ENCODE measurements around the gene C12orf43.

Gene C12orf43

GRCh38 chr12:120979862-120980696 is 36.2 kb downstream of the C12orf43 start:
- H3K4me1 Mint-ChIP-seq (ENCODE audit: low read depth): no peaks in the 10 kb centered on the region
- H3K36me3 Mint-ChIP-seq: no peaks in the 10 kb centered on the region
- no peaks in the 10 kb centered on the region for H3K9me3 Mint-ChIP-seq (ENCODE audit: low read depth)
- H3K27ac Mint-ChIP-seq: no peak overlapping the region
- no peak overlapping the region for H3K4me3 Mint-ChIP-seq
- H3K27me3 Mint-ChIP-seq: no peaks in the 10 kb centered on the region

GRCh38 chr12:120979220-120979861 is 36.9 kb downstream of the C12orf43 start:
- H3K27ac Mint-ChIP-seq: no peak overlapping the region

GRCh38 chr12:120978296-120979219 is 37.7 kb downstream of the C12orf43 start, which contains the start of gene HNF1A:
Gene HNF1A (plus strand): TSS chr12:120978543. CDS start chr12:120978769, 226 bp downstream.
- Mint-ChIP-seq H3K4me3 (no peak within 1 kb of the TSS), H3K9me3 (ENCODE audit: low read depth) (no peaks in the 10 kb centered on the region), H3K27ac (no peak within 1 kb of the TSS), H3K27me3 (no peaks in the 10 kb centered on the region), H3K4me1 (ENCODE audit: low read depth) (no peaks in the 10 kb centered on the region), H3K36me3 (no peaks in the 10 kb centered on the region)

More at GRCh38 chr12:120979220-120979861, 36.9 kb downstream of the C12orf43 start:
- H3K36me3 Mint-ChIP-seq: no peaks in the 10 kb centered on the region
- no peaks in the 10 kb centered on the region for H3K4me1 Mint-ChIP-seq (ENCODE audit: low read depth)
- H3K27me3 Mint-ChIP-seq: no peaks in the 10 kb centered on the region
- H3K9me3 Mint-ChIP-seq (ENCODE audit: low read depth): no peaks in the 10 kb centered on the region
- H3K4me3 Mint-ChIP-seq: no peak overlapping the region

GRCh38 chr12:120977531-120978295 is 38.6 kb downstream of the C12orf43 start:
- no peak overlapping the region for H3K27ac Mint-ChIP-seq
- no peaks in the 10 kb centered on the region for H3K9me3 Mint-ChIP-seq (ENCODE audit: low read depth)
- no peaks in the 10 kb centered on the region for H3K36me3 Mint-ChIP-seq
- H3K4me3 Mint-ChIP-seq: no peak overlapping the region
- no peaks in the 10 kb centered on the region for H3K4me1 Mint-ChIP-seq (ENCODE audit: low read depth)
- H3K27me3 Mint-ChIP-seq: no peaks in the 10 kb centered on the region

GRCh38 chr12:120972870-120973543 is 43.3 kb downstream of the C12orf43 start:
- no peak overlapping the region for H3K4me3 Mint-ChIP-seq
- no peak overlapping the region for H3K27ac Mint-ChIP-seq
- no peaks in the 10 kb centered on the region for H3K9me3 Mint-ChIP-seq (ENCODE audit: low read depth)
- no peaks in the 10 kb centered on the region for H3K36me3 Mint-ChIP-seq
- peaks cover 4% of the 10 kb centered on the region for H3K4me1 Mint-ChIP-seq (ENCODE audit: low read depth)
- H3K27me3 Mint-ChIP-seq: no peaks in the 10 kb centered on the region

GRCh38 chr12:120971299-120972180 is 44.7 kb downstream of the C12orf43 start:
- no peaks in the 10 kb centered on the region for H3K36me3 Mint-ChIP-seq
- no peak overlapping the region for H3K4me3 Mint-ChIP-seq
- H3K4me1 Mint-ChIP-seq (ENCODE audit: low read depth): peaks cover 4% of the 10 kb centered on the region
- no peak overlapping the region for H3K27ac Mint-ChIP-seq
- no peaks in the 10 kb centered on the region for H3K9me3 Mint-ChIP-seq (ENCODE audit: low read depth)
- no peaks in the 10 kb centered on the region for H3K27me3 Mint-ChIP-seq

GRCh38 chr12:120970310-120970709 is 46.0 kb downstream of the C12orf43 start:
- H3K9me3 Mint-ChIP-seq (ENCODE audit: low read depth): no peaks in the 10 kb centered on the region
- H3K4me1 Mint-ChIP-seq (ENCODE audit: low read depth): peaks cover 4% of the 10 kb centered on the region
- H3K36me3 Mint-ChIP-seq: no peaks in the 10 kb centered on the region
- no peak overlapping the region for H3K4me3 Mint-ChIP-seq
- no peaks in the 10 kb centered on the region for H3K27me3 Mint-ChIP-seq
- H3K27ac Mint-ChIP-seq: no peak overlapping the region

- H3K27ac Mint-ChIP-seq: no peak overlapping the region
Measured at GRCh38 chr12:120965534-120966091, 50.7 kb downstream of the C12orf43 start.

GRCh38 chr12:120964298-120964697 is 52.0 kb downstream of the C12orf43 start:
- H3K4me3 Mint-ChIP-seq: no peak overlapping the region
- H3K4me1 Mint-ChIP-seq (ENCODE audit: low read depth): peaks cover 27% of the 10 kb centered on the region
- no peak overlapping the region for H3K27ac Mint-ChIP-seq
- no peaks in the 10 kb centered on the region for H3K9me3 Mint-ChIP-seq (ENCODE audit: low read depth)
- H3K36me3 Mint-ChIP-seq: no peaks in the 10 kb centered on the region
- no peaks in the 10 kb centered on the region for H3K27me3 Mint-ChIP-seq

More at GRCh38 chr12:120965534-120966091, 50.7 kb downstream of the C12orf43 start:
- H3K36me3 Mint-ChIP-seq: no peaks in the 10 kb centered on the region
- no peaks in the 10 kb centered on the region for H3K27me3 Mint-ChIP-seq
- no peaks in the 10 kb centered on the region for H3K9me3 Mint-ChIP-seq (ENCODE audit: low read depth)
- no peak overlapping the region for H3K4me3 Mint-ChIP-seq
- H3K4me1 Mint-ChIP-seq (ENCODE audit: low read depth): peaks cover 16% of the 10 kb centered on the region

- no peak overlapping the region for H3K4me3 Mint-ChIP-seq
- no peaks in the 10 kb centered on the region for H3K36me3 Mint-ChIP-seq
- H3K27ac Mint-ChIP-seq: no peak overlapping the region
- peaks cover 31% of the 10 kb centered on the region for H3K4me1 Mint-ChIP-seq (ENCODE audit: low read depth)
- H3K9me3 Mint-ChIP-seq (ENCODE audit: low read depth): no peaks in the 10 kb centered on the region
- no peaks in the 10 kb centered on the region for H3K27me3 Mint-ChIP-seq
Measured at GRCh38 chr12:120962532-120963020, 53.7 kb downstream of the C12orf43 start.

- Mint-ChIP-seq H3K9me3 (ENCODE audit: low read depth) (no peaks in the 10 kb centered on the region), H3K4me1 (ENCODE audit: low read depth) (peaks cover 31% of the 10 kb centered on the region), H3K27me3 (no peaks in the 10 kb centered on the region), H3K27ac (no peak overlapping the region), H3K4me3 (no peak overlapping the region), H3K36me3 (no peaks in the 10 kb centered on the region)
Measured at GRCh38 chr12:120961604-120962531, 54.4 kb downstream of the C12orf43 start.

GRCh38 chr12:120960657-120961056 is 55.6 kb downstream of the C12orf43 start:
- Mint-ChIP-seq H3K4me1 (ENCODE audit: low read depth) (peaks cover 31% of the 10 kb centered on the region), H3K9me3 (ENCODE audit: low read depth) (no peaks in the 10 kb centered on the region)

More at GRCh38 chr12:120960657-120961056, 55.6 kb downstream of the C12orf43 start:
- Mint-ChIP-seq H3K27ac (no peak overlapping the region), H3K27me3 (no peaks in the 10 kb centered on the region), H3K4me3 (no peak overlapping the region), H3K36me3 (no peaks in the 10 kb centered on the region)
